ENCODE results near the gene BPIFB1.

BPIFB1 gene

GRCh38 chr20:33285861-33286495 lies 3.0 kb downstream of the BPIFB1 start:
- Histone ChIP-seq H3K4me3 (ENCODE audit: low read depth, low read length) (no peak overlapping the region), H3K9me3 (ENCODE audit: control insufficient read depth, insufficient read depth, low read depth, low read length) (no peaks in the 10 kb centered on the region), H3K27ac (ENCODE audit: extremely low read depth, low read depth, low read length) (no peak overlapping the region), H3K4me1 (ENCODE audit: control insufficient read depth, insufficient read depth, low read length) (no peaks in the 10 kb centered on the region), H3K36me3 (ENCODE audit: control insufficient read depth in 2 of 2, insufficient read depth in 1 of 2, low read length in 2 of 2) (no peaks in the 10 kb centered on the region)
- no peak for TF ChIP-seq ZNF350 (tag by site-specific recombination; IDR thresholded peaks at IDR 0.05)
- TF ChIP-seq RBAK (tag by site-specific recombination; IDR thresholded peaks at IDR 0.05) = no peak
- no peak for TF ChIP-seq ZBTB21 (tag by site-specific recombination; IDR thresholded peaks at IDR 0.05)
- peak; percentile 71 for TF ChIP-seq ZFHX2 (tag by site-specific recombination; conservative IDR thresholded peaks at IDR 0.05)
- TF ChIP-seq EGR2 (tag by site-specific recombination; IDR thresholded peaks at IDR 0.05; ENCODE audit: low read depth) = peak; percentile 61
- CTCF ChIA-PET = interaction anchor here (0.6 to 4.7 kb wide), 4 partner anchors 13 to 142 kb away, joined by 3 to 23 read pairs (median 4); no protein-coding TSS in a partner anchor
- POLR2A ChIA-PET = no interaction called here

GRCh38 chr20:33287884-33288283 lies 4.9 kb downstream of the BPIFB1 start:
- Histone ChIP-seq H3K36me3 (ENCODE audit: control insufficient read depth in 2 of 2, insufficient read depth in 1 of 2, low read length in 2 of 2) (no peaks in the 10 kb centered on the region), H3K27ac (ENCODE audit: extremely low read depth, low read depth, low read length) (no peak overlapping the region), H3K9me3 (ENCODE audit: control insufficient read depth, insufficient read depth, low read depth, low read length) (no peaks in the 10 kb centered on the region), H3K4me1 (ENCODE audit: control insufficient read depth, insufficient read depth, low read length) (no peaks in the 10 kb centered on the region), H3K4me3 (ENCODE audit: low read depth, low read length) (no peak overlapping the region)
- TF ChIP-seq ZNF37A (tag by site-specific recombination; IDR thresholded peaks at IDR 0.05) (peak; percentile 96), ZFP37 (tag by site-specific recombination; IDR thresholded peaks at IDR 0.05) (no peak)
- CTCF ChIA-PET = interaction anchor here (0.6 to 4.7 kb wide), 4 partner anchors 12 to 614 kb away, joined by 3 to 23 read pairs (median 6); no protein-coding TSS in a partner anchor
- POLR2A ChIA-PET = no interaction called here

- Histone ChIP-seq H3K27ac (ENCODE audit: extremely low read depth, low read depth, low read length) (no peak overlapping the region), H3K36me3 (ENCODE audit: control insufficient read depth in 2 of 2, insufficient read depth in 1 of 2, low read length in 2 of 2) (no peaks in the 10 kb centered on the region), H3K4me1 (ENCODE audit: control insufficient read depth, insufficient read depth, low read length) (no peaks in the 10 kb centered on the region), H3K9me3 (ENCODE audit: control insufficient read depth, insufficient read depth, low read depth, low read length) (no peaks in the 10 kb centered on the region), H3K4me3 (ENCODE audit: low read depth, low read length) (no peak overlapping the region)
- ChIA-PET POLR2A (no interaction called here), CTCF (interaction anchor here (0.6 to 5.5 kb wide), 8 partner anchors 10 to 194 kb away, joined by 3 to 73 read pairs (median 5); no protein-coding TSS in a partner anchor)
- TF ChIP-seq ZNF169 (tag by site-specific recombination; IDR thresholded peaks at IDR 0.05) (no peak), GLIS2 (tag by site-specific recombination; IDR thresholded peaks at IDR 0.05) (no peak), ZNF654 (tag by site-specific recombination; IDR thresholded peaks at IDR 0.05; ENCODE audit: low read depth) (no peak), HIC1 (tag by site-specific recombination; IDR thresholded peaks at IDR 0.05) (no peak), HOXA7 (CRISPR knock-in tag; IDR thresholded peaks at IDR 0.05; ENCODE audit: borderline replicate concordance) (no peak), ZNF776 (tag by site-specific recombination; IDR thresholded peaks at IDR 0.05; ENCODE audit: borderline replicate concordance) (no peak), ELK4 (IDR thresholded peaks at IDR 0.05; ENCODE audit: borderline replicate concordance, low read depth, low read length) (no peak), OSR2 (tag by site-specific recombination; IDR thresholded peaks at IDR 0.05) (no peak), ZNF311 (tag by site-specific recombination; IDR thresholded peaks at IDR 0.05; ENCODE audit: borderline replicate concordance) (no peak), ZBTB21 (tag by site-specific recombination; IDR thresholded peaks at IDR 0.05) (no peak), ZNF660 (tag by site-specific recombination; IDR thresholded peaks at IDR 0.05) (no peak), KLF17 (tag by site-specific recombination; IDR thresholded peaks at IDR 0.05) (no peak), ATF2 (tag by site-specific recombination; IDR thresholded peaks at IDR 0.05; ENCODE audit: low read depth) (no peak)
Measured at GRCh38 chr20:33290852-33291251, 7.8 kb downstream of the BPIFB1 start.
